Measurements from ENCODE around the gene RPS15. TPM values are rescaled to one million over a fixed set of nuclear protein-coding genes. Genes with fewer than 3 reads are reported as not detected.

The RPS15 gene
- total RNA-seq, 1 donor from 2014 or later: 938 TPM

DNA sequence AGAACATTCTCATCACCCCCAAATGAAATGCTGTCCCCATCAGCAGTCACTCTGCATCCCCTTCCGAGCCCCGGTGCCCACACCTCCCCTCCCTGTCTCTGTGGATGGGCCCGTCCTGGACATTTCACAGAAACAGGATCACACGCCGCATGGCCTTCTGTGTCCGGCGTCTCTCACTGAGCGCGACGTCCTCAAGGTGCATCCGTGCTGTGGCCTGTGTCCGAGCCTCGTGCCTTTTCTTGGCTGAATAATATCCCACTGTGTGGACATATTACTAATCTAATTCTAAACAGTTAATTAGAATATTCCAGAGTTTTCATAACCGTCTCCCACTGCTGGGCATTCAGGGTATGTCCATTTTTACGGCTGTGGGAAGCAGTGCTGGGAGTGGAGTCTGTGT is 45.8 kb upstream of the RPS15 start:
- TF ChIP-seq, protein P1, sequence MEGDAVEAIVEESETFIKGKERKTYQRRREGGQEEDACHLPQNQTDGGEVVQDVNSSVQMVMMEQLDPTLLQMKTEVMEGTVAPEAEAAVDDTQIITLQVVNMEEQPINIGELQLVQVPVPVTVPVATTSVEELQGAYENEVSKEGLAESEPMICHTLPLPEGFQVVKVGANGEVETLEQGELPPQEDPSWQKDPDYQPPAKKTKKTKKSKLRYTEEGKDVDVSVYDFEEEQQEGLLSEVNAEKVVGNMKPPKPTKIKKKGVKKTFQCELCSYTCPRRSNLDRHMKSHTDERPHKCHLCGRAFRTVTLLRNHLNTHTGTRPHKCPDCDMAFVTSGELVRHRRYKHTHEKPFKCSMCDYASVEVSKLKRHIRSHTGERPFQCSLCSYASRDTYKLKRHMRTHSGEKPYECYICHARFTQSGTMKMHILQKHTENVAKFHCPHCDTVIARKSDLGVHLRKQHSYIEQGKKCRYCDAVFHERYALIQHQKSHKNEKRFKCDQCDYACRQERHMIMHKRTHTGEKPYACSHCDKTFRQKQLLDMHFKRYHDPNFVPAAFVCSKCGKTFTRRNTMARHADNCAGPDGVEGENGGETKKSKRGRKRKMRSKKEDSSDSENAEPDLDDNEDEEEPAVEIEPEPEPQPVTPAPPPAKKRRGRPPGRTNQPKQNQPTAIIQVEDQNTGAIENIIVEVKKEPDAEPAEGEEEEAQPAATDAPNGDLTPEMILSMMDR (IDR thresholded peaks at IDR 0.05; ENCODE audit: unreplicated experiment): no peak
- Mint-ChIP-seq H3K9me3 (ENCODE audit: low read depth) (no peaks in the 10 kb centered on the region), H3K36me3 (ENCODE audit: insufficient read depth) (peaks cover 13% of the 10 kb centered on the region), H3K27me3 (no peaks in the 10 kb centered on the region), H3K4me3 (ENCODE audit: low read depth) (no peak overlapping the region), H3K27ac (no peak overlapping the region), H3K4me1 (ENCODE audit: low read depth) (no peaks in the 10 kb centered on the region)
- DNase-seq (ENCODE audit: low spot score, unreplicated experiment): no peak

DNA sequence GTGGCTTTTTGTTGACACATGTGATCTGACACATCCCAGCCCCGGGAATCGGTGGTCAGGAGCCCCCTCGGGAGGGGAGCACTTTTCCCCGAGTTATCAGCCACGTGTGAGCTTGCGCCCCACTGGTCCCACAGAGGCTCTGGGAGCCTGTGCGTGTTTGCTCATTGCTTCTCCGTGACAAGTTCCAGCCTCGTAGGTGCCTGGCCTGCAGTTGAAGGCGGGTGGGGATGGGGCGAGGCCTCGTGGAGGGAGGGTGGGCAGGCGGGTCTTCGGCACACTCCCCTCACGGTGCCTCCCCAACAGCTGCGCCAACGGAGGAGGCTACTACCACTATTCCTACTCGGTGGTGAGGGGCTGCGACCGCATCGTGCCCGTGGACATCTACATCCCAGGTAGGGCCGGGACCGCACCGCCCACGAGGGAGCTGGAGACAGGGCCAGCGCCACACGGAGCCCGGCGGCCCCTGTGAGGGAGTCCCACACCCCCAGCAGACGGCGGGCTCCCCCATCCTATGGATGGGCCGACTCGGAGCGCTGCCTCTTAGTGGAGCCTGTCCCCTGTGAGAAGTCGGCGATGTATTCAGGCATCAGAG is 45.2 kb upstream of the RPS15 start:
- H3K4me3 Mint-ChIP-seq (ENCODE audit: low read depth): no peak overlapping the region
- H3K9me3 Mint-ChIP-seq (ENCODE audit: low read depth): no peaks in the 10 kb centered on the region
- TF ChIP-seq, protein P1 (IDR thresholded peaks at IDR 0.05; ENCODE audit: unreplicated experiment): no peak
- H3K27ac Mint-ChIP-seq: no peak overlapping the region
- DNase-seq (ENCODE audit: low spot score, unreplicated experiment): no peak
- no peaks in the 10 kb centered on the region for H3K4me1 Mint-ChIP-seq (ENCODE audit: low read depth)
- H3K36me3 Mint-ChIP-seq (ENCODE audit: insufficient read depth): peaks cover 13% of the 10 kb centered on the region
- no peaks in the 10 kb centered on the region for H3K27me3 Mint-ChIP-seq

DNA sequence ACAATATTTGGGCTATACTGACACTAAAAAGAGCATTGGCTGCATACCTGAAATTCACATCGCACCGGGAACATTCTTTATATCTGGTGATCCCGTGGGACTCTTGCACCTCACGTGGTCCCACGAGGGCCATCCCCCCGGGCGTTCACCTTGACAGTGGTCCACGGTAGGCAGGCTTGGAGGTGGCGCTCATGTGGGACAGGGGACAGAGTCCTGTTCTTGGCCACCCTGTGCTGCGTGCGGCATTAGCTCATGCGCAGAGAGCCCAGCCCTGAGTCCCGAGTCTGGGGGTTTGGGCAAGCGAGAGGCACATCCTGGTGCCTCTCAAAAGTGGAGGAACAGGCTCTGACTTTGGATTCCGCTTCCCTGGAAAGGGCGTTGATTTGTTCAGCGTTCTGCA is 44.4 kb upstream of the RPS15 start:
- Mint-ChIP-seq H3K4me3 (ENCODE audit: low read depth) (no peak overlapping the region), H3K4me1 (ENCODE audit: low read depth) (no peaks in the 10 kb centered on the region), H3K27me3 (no peaks in the 10 kb centered on the region), H3K9me3 (ENCODE audit: low read depth) (no peaks in the 10 kb centered on the region), H3K36me3 (ENCODE audit: insufficient read depth) (peaks cover 13% of the 10 kb centered on the region), H3K27ac (no peak overlapping the region)
- TF ChIP-seq, protein P1 (IDR thresholded peaks at IDR 0.05; ENCODE audit: unreplicated experiment): no peak
- DNase-seq (ENCODE audit: low spot score, unreplicated experiment): no peak

DNA sequence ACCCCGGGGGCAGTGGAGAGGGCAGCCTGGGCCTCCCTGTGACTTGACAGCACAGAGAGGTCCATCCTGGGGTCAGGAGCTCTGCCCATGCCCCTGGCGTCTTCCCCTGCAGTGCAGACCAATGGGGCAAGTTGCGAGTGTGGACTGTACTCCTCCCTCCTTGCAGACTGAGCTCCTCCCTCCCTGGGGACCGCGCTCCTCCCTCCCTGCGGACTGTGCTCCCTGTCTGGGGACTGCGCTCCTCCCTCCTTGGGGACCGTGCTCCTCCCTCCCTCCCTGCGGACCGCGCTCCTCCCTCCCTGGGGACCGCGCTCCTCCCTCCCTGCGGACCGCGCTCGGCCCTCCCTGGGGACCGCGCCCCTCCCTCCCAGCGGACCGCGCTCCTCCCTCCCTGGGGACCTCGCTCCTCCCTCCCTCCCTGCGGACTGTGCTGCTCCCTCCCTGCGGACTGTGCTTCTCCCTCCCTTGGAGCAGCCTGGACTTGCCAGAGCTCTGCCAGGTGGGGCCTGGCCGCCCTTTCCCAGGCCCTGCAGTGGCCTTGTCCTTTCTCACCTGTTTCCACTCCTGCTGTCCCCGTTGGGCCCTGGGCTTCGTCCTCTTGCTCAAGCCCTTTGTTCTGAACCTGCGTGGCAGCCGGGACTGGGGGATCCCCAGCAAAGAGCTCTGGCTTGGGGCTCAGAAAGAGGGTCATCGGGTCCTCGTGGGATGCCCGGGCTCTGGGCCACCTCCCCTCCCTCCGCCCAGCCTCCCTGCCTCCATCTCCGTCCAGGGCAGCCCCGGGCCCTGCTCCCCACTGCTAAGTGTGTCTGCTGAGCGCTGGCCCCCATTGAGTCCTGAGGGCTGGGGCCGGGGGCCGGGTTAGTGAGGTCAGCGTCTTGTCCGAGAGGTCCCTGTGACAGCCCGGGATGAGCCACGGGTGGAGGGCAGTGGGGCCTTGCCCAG is 43.7 kb upstream of the RPS15 start:
- H3K36me3 Mint-ChIP-seq (ENCODE audit: insufficient read depth): peaks cover 8% of the 10 kb centered on the region
- H3K27ac Mint-ChIP-seq: no peak overlapping the region
- DNase-seq (ENCODE audit: low spot score, unreplicated experiment): no peak
- no peak overlapping the region for H3K4me3 Mint-ChIP-seq (ENCODE audit: low read depth)
- no peaks in the 10 kb centered on the region for H3K4me1 Mint-ChIP-seq (ENCODE audit: low read depth)
- no peaks in the 10 kb centered on the region for H3K9me3 Mint-ChIP-seq (ENCODE audit: low read depth)
- TF ChIP-seq, protein P1 (IDR thresholded peaks at IDR 0.05; ENCODE audit: unreplicated experiment): no peak
- H3K27me3 Mint-ChIP-seq: no peaks in the 10 kb centered on the region

DNA sequence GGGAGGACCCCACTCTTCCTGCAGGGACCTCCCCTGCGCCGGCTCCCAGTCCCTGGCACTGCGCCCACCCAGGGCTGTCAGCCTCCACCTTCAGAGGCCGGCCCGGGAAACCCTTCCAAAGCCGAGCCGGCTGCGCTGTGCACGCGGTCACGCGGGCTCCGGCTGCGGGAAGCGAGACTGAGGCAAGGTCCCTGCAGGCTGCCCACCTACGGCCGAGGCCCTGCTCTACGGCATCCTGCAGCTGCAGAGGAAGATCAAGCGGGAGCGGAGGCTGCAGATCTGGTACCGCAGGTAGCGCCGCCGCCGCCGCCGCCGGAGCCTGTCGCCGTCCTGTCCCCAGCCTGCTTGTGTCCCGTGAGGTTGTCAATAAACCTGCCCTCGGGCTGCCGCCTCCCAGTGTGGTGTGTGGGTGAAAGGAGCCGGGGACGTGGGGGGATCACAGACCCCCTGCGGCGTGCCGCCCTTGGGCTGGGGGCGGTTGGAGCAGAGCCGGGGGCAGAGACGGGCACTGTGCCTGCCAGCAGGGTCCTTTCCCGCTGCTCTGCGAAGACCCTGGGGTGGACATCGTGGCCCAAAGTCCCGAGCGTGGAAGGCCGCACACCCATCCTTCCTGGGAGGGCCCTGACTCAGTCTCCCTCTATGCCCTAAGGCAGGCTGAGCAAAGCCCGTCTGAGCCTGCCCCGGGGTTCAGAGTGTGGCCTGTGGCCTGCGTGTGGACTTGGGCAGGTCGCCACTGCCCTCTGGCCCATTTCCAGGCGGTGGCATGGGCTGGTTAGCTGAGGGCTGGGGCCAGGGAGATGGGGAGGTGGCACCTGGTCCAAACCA is 42.8 kb upstream of the RPS15 start:
- no peaks in the 10 kb centered on the region for H3K4me1 Mint-ChIP-seq (ENCODE audit: low read depth)
- H3K9me3 Mint-ChIP-seq (ENCODE audit: low read depth): no peaks in the 10 kb centered on the region
- H3K27ac Mint-ChIP-seq: no peak overlapping the region
- peaks cover 6% of the 10 kb centered on the region for H3K36me3 Mint-ChIP-seq (ENCODE audit: insufficient read depth)
- no peak overlapping the region for H3K4me3 Mint-ChIP-seq (ENCODE audit: low read depth)
- DNase-seq (ENCODE audit: low spot score, unreplicated experiment): no peak
- no peaks in the 10 kb centered on the region for H3K27me3 Mint-ChIP-seq
- TF ChIP-seq, protein P1 (IDR thresholded peaks at IDR 0.05; ENCODE audit: unreplicated experiment): no peak
